Activated CD4-positive, alpha-beta T cell treated with anti-CD3 and anti-CD28 coated beads for 36 hours (primary cell): ENCODE data around the gene SPSB4. TPM values are rescaled to one million over a fixed set of nuclear protein-coding genes. Genes with fewer than 3 reads are reported as not detected.
"Not testable (repeated sequence)": the region's sequence is repeated elsewhere in the genome, so short reads cannot be mapped to it uniquely, and the experiment has no call there.

Experiments used
- ATAC-seq: fragments of 200-7000 bp; cut with Tn5 transposase; one replicate; pipeline ENCODE4 v1.10.0; 2021; ENCODE audit warnings: mild to moderate bottlenecking, moderate library complexity
- CTCF ChIA-PET: fragments of 350-600 bp; sonication (Branson Sonifier 250); formaldehyde crosslinking; loops from one replicate; lab custom pipeline; 2021; ENCODE audit warnings: antibody characterized with exemption; lab: Charles Lee
- POLR2A ChIA-PET: fragments of 350-600 bp; sonication (Branson Sonifier 250); formaldehyde crosslinking; loops from one replicate; lab custom pipeline; 2021; ENCODE audit warnings: antibody characterized with exemption, inconsistent platforms; lab: Charles Lee
- DNase-seq: peaks from one replicate; pipeline ENCODE4 v3.0.0-alpha.2; 2020
- H3K27ac Mint-ChIP-seq: one replicate; pipeline ENCODE4 v1.8.0; 2021; ENCODE audit warnings: mixed read lengths
- H3K27me3 Mint-ChIP-seq: one replicate; pipeline ENCODE4 v1.8.0; 2021; ENCODE audit warnings: mixed read lengths
- H3K36me3 Mint-ChIP-seq: one replicate; pipeline ENCODE4 v1.8.0; 2021; ENCODE audit warnings: low read depth, mixed read lengths
- H3K4me1 Mint-ChIP-seq: one replicate; pipeline ENCODE4 v1.8.0; 2021; ENCODE audit warnings: mixed read lengths
- H3K4me3 Mint-ChIP-seq: one replicate; pipeline ENCODE4 v1.8.0; 2021; ENCODE audit warnings: mild to moderate bottlenecking, moderate library complexity, mixed read lengths
- H3K9me3 Mint-ChIP-seq: one replicate; pipeline ENCODE4 v1.8.0; 2021; ENCODE audit warnings: low read depth, mixed read lengths
- intact Hi-C, 2 experiments: fragments of 100-400 bp; cut with DNase I in 1 of 2; cut with micrococcal nuclease in 1 of 2; formaldehyde crosslinking; loops; one replicate each; pipeline versions ENCODE4 v1.14.2 to v1.15.1; 2022 to 2024; cut with DNase I, micrococcal nuclease
- total RNA-seq, 2 experiments: library from RNA; stranded (reverse); gene quantifications; one replicate each; pipeline ENCODE4 v1.2.3, GENCODE V29; 2021

SPSB4 gene
- total RNA-seq, 2 experiments from 2014 or later = not detected

DNA sequence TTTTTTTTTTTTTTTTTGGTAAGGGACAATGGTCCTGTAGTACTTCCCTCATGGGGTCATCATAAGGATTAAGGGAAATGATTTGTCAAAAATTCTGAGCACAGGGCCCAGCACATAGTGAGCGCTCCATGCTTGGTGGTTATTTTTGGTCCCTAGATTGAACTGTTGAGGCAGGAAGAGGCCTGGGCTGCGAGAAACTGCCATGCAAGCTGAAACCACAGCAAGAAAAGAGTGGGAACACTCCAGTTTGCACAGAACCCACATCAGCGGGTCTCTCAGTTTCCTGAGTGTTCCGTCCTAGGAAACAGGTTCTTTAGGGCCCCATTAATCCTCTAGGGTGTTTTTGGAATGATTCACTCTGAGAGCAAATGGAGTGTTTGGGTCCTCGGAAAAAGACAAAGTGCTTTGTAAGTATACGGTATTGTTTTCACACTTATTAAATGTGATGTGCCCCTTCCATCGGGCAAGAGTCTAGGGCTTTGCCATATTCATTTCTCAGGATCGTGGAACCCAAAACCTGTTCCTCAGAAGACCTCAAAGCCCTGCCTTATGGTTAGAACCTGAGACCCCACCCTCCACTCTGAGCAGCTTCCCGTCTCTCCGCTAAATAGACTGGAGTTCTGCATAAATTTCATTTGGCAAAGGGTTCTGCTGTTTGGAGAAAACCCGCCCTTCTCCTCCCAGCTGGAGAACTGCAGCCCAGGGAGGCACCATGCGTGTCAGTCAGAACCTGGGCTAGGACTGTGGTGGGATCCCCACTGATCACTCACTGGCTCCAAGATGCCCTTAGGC is 60.4 kb downstream of the SPSB4 start:
- intact Hi-C loops = no loop called here
- DNase-seq = no peak
- ChIA-PET CTCF (no interaction called here), POLR2A (no interaction called here)
- Mint-ChIP-seq H3K4me1 (no peaks in the 10 kb centered on the region), H3K36me3 (no peaks in the 10 kb centered on the region), H3K9me3 (no peaks in the 10 kb centered on the region), H3K27ac (no peak overlapping the region), H3K4me3 (no peak overlapping the region), H3K27me3 (no peaks in the 10 kb centered on the region)
- no peak for ATAC-seq

GRCh38 chr3:141112686-141113297 is 61.6 kb downstream of the SPSB4 start:
- Mint-ChIP-seq H3K27ac (no peak overlapping the region), H3K9me3 (no peaks in the 10 kb centered on the region), H3K4me1 (no peaks in the 10 kb centered on the region), H3K4me3 (no peak overlapping the region), H3K27me3 (no peaks in the 10 kb centered on the region), H3K36me3 (no peaks in the 10 kb centered on the region)
- ChIA-PET POLR2A (no interaction called here), CTCF (interaction anchor here (0.6 kb wide), 2 partner anchors 34 to 121 kb away, joined by 3 read pairs; no protein-coding TSS in a partner anchor)
- intact Hi-C loops = no loop called here
- no peak for ATAC-seq
- DNase-seq = no peak

DNA sequence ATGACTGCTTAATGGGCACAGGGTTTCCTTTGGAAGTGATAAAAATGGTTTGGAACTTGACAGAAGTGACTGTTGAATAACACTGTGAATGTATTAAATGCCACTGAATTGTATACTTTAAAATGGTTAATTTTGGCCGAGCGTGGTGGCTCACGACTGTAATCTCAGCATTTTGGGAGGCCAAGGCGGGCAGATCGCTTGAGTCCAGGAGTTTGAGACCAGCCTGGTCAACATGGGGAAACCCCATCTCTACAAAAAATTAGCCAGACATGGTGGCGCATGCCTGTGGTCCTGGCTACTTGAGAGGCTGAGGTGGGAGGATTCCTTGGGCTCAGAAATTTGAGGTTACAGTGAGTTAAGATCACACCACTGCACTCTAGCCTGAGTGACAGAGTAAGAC is 62.5 kb downstream of the SPSB4 start:
- POLR2A ChIA-PET, H3K36me3 Mint-ChIP-seq, DNase-seq, H3K9me3 Mint-ChIP-seq, H3K27me3 Mint-ChIP-seq, H3K4me3 Mint-ChIP-seq, intact Hi-C loops, H3K4me1 Mint-ChIP-seq, H3K27ac Mint-ChIP-seq, ATAC-seq: not testable (repeated sequence)
- CTCF ChIA-PET = interaction anchor here (0.8 kb wide), 1 partner anchor 102 kb away, joined by 4 read pairs; no protein-coding TSS in a partner anchor

- POLR2A ChIA-PET = no interaction called here
- Mint-ChIP-seq H3K27me3 (no peaks in the 10 kb centered on the region), H3K4me3 (no peak overlapping the region), H3K9me3 (no peaks in the 10 kb centered on the region), H3K36me3 (no peaks in the 10 kb centered on the region), H3K27ac (no peak overlapping the region), H3K4me1 (no peaks in the 10 kb centered on the region)
- CTCF ChIA-PET = interaction anchor here (0.6 to 1.9 kb wide), 3 partner anchors 13 to 115 kb away, joined by 3 to 4 read pairs (median 4); no protein-coding TSS in a partner anchor
- intact Hi-C loops = no loop called here
- no peak for ATAC-seq
- no peak for DNase-seq
Measured at GRCh38 chr3:141114179-141114745, 63.1 kb downstream of the SPSB4 start.

- Mint-ChIP-seq H3K4me1 (no peaks in the 10 kb centered on the region), H3K27ac (no peak overlapping the region), H3K27me3 (no peaks in the 10 kb centered on the region), H3K36me3 (no peaks in the 10 kb centered on the region), H3K4me3 (no peak overlapping the region), H3K9me3 (no peaks in the 10 kb centered on the region)
- ATAC-seq = no peak
- ChIA-PET CTCF (interaction anchor here (0.6 to 1.9 kb wide), 9 partner anchors 9 to 466 kb away, joined by 3 to 8 read pairs (median 4); no protein-coding TSS in a partner anchor), POLR2A (interaction anchor here (0.6 kb wide), 1 partner anchor 499 kb away, joined by 5 read pairs; no protein-coding TSS in a partner anchor)
- DNase-seq = peak; percentile 10
- intact Hi-C loops = no loop called here
Measured at GRCh38 chr3:141114816-141115460, 63.8 kb downstream of the SPSB4 start.

DNA sequence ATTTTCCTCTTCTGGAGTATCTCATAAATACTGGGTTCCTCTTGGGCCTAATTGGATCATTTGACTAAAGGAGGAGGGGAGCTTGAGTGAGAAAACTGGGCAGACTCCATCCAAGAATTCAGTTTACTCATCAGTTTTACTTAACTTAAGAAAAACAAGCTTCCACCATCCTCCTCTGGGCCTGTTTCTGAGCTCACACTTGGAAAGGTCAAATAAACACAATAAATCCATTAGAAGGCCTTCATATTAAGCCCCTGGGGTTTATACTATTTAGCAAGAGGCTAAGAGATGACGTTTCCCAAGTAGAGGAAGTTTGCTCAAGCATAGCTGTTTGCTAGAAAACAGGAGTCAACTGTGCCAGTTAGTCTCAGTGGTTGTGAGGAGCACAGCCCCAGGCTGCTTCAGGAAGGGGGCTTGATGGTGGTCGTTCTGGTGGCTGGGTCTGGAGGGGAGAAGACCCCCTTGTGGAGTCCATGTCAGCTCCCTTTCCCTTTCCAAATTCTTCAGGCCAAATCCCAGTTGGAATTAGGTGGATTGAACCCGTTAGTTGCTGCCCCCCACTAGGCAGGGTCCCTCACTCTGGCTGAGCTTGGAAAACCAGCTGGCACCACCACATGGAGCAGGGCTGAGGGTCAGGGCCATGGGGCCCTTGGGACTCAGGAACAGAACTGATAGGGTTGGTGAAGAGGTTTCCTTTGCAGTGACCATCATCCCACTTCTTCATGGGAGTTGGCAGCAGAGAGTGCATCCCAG is 64.8 kb downstream of the SPSB4 start:
- H3K27ac Mint-ChIP-seq = no peak overlapping the region
- CTCF ChIA-PET = interaction anchor here (0.8 to 1.9 kb wide), 9 partner anchors 10 to 187 kb away, joined by 3 to 7 read pairs (median 3); no protein-coding TSS in a partner anchor
- H3K36me3 Mint-ChIP-seq = no peaks in the 10 kb centered on the region
- H3K4me1 Mint-ChIP-seq = no peaks in the 10 kb centered on the region
- POLR2A ChIA-PET = interaction anchor here (0.6 kb wide), 1 partner anchor 10 kb away, joined by 3 read pairs; no protein-coding TSS in a partner anchor
- DNase-seq = no peak
- H3K9me3 Mint-ChIP-seq = no peaks in the 10 kb centered on the region
- no peak for ATAC-seq
- intact Hi-C loops = no loop called here
- no peaks in the 10 kb centered on the region for H3K27me3 Mint-ChIP-seq
- H3K4me3 Mint-ChIP-seq = no peak overlapping the region

- Mint-ChIP-seq H3K4me3 (no peak overlapping the region), H3K27me3 (peaks cover 5% of the 10 kb centered on the region), H3K4me1 (no peaks in the 10 kb centered on the region), H3K27ac (no peak overlapping the region), H3K9me3 (no peaks in the 10 kb centered on the region), H3K36me3 (no peaks in the 10 kb centered on the region)
- ChIA-PET POLR2A (no interaction called here), CTCF (interaction anchor here (0.6 to 1.8 kb wide), 3 partner anchors 11 to 290 kb away, joined by 4 to 7 read pairs (median 4); no protein-coding TSS in a partner anchor)
- DNase-seq = no peak
- no peak for ATAC-seq
- intact Hi-C loops = no loop called here
Measured at GRCh38 chr3:141116721-141117120, 65.6 kb downstream of the SPSB4 start.

DNA sequence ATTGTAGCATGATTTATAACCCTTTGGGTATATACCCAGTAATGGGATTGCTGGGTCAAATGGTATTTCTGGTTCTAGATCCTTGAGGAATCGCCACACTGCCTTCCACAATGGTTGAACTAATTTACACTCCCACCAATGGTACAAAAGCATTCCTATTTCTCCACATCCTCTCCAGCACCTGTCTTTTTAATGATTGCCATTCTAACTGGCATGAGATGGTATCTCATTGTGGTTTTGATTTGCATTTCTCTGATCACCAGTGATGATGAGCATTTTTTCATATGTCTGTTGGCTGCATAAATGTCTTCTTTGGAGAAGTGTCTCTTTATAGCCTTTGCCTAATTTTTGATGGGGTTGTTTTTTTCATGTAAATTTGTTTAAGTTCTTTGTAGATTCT is 66.8 kb downstream of the SPSB4 start:
- H3K4me3 Mint-ChIP-seq, H3K4me1 Mint-ChIP-seq, H3K27ac Mint-ChIP-seq, intact Hi-C loops, CTCF ChIA-PET, H3K36me3 Mint-ChIP-seq, POLR2A ChIA-PET, H3K27me3 Mint-ChIP-seq, DNase-seq, ATAC-seq, H3K9me3 Mint-ChIP-seq: not testable (repeated sequence)

GRCh38 chr3:141122455-141123030 is 71.4 kb downstream of the SPSB4 start:
- Mint-ChIP-seq H3K4me3 (no peak overlapping the region), H3K27ac (no peak overlapping the region), H3K36me3 (no peaks in the 10 kb centered on the region), H3K27me3 (peaks cover 10% of the 10 kb centered on the region), H3K9me3 (no peaks in the 10 kb centered on the region), H3K4me1 (no peaks in the 10 kb centered on the region)
- ChIA-PET POLR2A (no interaction called here), CTCF (interaction anchor here (0.6 kb wide), 1 partner anchor 48 kb away, joined by 3 read pairs; no protein-coding TSS in a partner anchor)
- DNase-seq (no peak), ATAC-seq (no peak)
- intact Hi-C loops = no loop called here

- no peak overlapping the region for H3K4me3 Mint-ChIP-seq
- no peak overlapping the region for H3K27ac Mint-ChIP-seq
- H3K27me3 Mint-ChIP-seq = peaks cover 10% of the 10 kb centered on the region
- intact Hi-C loops = no loop called here
- ATAC-seq = no peak
- ChIA-PET CTCF (interaction anchor here (0.6 to 0.9 kb wide), 3 partner anchors 18 to 42 kb away, joined by 3 read pairs; no protein-coding TSS in a partner anchor), POLR2A (no interaction called here)
- no peaks in the 10 kb centered on the region for H3K36me3 Mint-ChIP-seq
- no peak for DNase-seq
- no peaks in the 10 kb centered on the region for H3K4me1 Mint-ChIP-seq
- H3K9me3 Mint-ChIP-seq = no peaks in the 10 kb centered on the region
Measured at GRCh38 chr3:141123677-141124410, 72.7 kb downstream of the SPSB4 start.
